ENCODE measurements around the gene STX1A. TPM values are rescaled to one million over a fixed set of nuclear protein-coding genes. Genes with fewer than 3 reads are reported as not detected.

STX1A gene
- total RNA-seq, 1 experiment from 2014 or later = 20.4 TPM

- no peak overlapping the region for H3K27ac Mint-ChIP-seq
- ATAC-seq = peak; percentile 9; the same call in 1 of the 2 replicates
- TF ChIP-seq ATF1 (CRISPR knock-in tag; IDR thresholded peaks at IDR 0.05) (no peak), ZNF121 (CRISPR knock-in tag; IDR thresholded peaks at IDR 0.05) (peak; percentile 85; the same call in 1 of the 2 replicates), ZNF512 (CRISPR knock-in tag; IDR thresholded peaks at IDR 0.05; ENCODE audit: borderline replicate concordance) (no peak), TEAD1 (CRISPR knock-in tag; IDR thresholded peaks at IDR 0.05) (no peak), MXD4 (CRISPR knock-in tag; IDR thresholded peaks at IDR 0.05; ENCODE audit: borderline replicate concordance) (no peak)
- TF ChIP-seq, protein P1, sequence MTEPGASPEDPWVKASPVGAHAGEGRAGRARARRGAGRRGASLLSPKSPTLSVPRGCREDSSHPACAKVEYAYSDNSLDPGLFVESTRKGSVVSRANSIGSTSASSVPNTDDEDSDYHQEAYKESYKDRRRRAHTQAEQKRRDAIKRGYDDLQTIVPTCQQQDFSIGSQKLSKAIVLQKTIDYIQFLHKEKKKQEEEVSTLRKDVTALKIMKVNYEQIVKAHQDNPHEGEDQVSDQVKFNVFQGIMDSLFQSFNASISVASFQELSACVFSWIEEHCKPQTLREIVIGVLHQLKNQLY (CRISPR knock-in tag; IDR thresholded peaks at IDR 0.05) = no peak
- no peaks in the 10 kb centered on the region for H3K9me3 Mint-ChIP-seq
- ChIA-PET POLR2A (interaction anchor here (0.8 kb wide), 1 partner anchor 16 kb away, joined by 5 read pairs; no protein-coding TSS in a partner anchor), CTCF (interaction anchor here (1.0 to 2.0 kb wide), 7 partner anchors 9 to 113 kb away, joined by 4 to 18 read pairs (median 4); no protein-coding TSS in a partner anchor)
- DNase-seq (ENCODE audit: low spot score) = no peak
- no peaks in the 10 kb centered on the region for H3K4me1 Mint-ChIP-seq
- no peaks in the 10 kb centered on the region for H3K36me3 Mint-ChIP-seq
- peak overlapping the region; percentile 64 for H3K4me3 Mint-ChIP-seq
- peaks cover 42% of the 10 kb centered on the region for H3K27me3 Mint-ChIP-seq (ENCODE audit: low read depth)
Observed at GRCh38 chr7:73719806-73720169, 319 bp upstream of the STX1A start.

GRCh38 chr7:73718438-73718881 is 1.0 kb downstream of the STX1A start:
- POLR2A ChIA-PET = no interaction called here

GRCh38 chr7:73717991-73718405 is 1.5 kb downstream of the STX1A start:
- no peak overlapping the region for H3K27ac Mint-ChIP-seq
- POLR2A ChIA-PET = no interaction called here
- CTCF ChIA-PET = interaction anchor here (0.6 to 5.0 kb wide), 2 partner anchors 96 to 111 kb away, joined by 4 to 19 read pairs; no protein-coding TSS in a partner anchor
- H3K9me3 Mint-ChIP-seq = no peaks in the 10 kb centered on the region
- H3K36me3 Mint-ChIP-seq = no peaks in the 10 kb centered on the region
- H3K4me1 Mint-ChIP-seq = no peaks in the 10 kb centered on the region
- DNase-seq (ENCODE audit: low spot score) = no peak
- H3K27me3 Mint-ChIP-seq (ENCODE audit: low read depth) = peaks cover 42% of the 10 kb centered on the region
- ATAC-seq = no peak
- peak overlapping the region; percentile 58 for H3K4me3 Mint-ChIP-seq
- TF ChIP-seq HMGXB4 (CRISPR knock-in tag; IDR thresholded peaks at IDR 0.05) (no peak), EMX1 (CRISPR knock-in tag; IDR thresholded peaks at IDR 0.05) (no peak), JUN (CRISPR knock-in tag; IDR thresholded peaks at IDR 0.05) (no peak), PREB (CRISPR knock-in tag; IDR thresholded peaks at IDR 0.05; ENCODE audit: borderline replicate concordance) (no peak), FOXK1 (CRISPR knock-in tag; IDR thresholded peaks at IDR 0.05) (no peak), ZSCAN18 (CRISPR knock-in tag; IDR thresholded peaks at IDR 0.05) (no peak), CREM (CRISPR knock-in tag; IDR thresholded peaks at IDR 0.05) (no peak), FOXJ3 (CRISPR knock-in tag; IDR thresholded peaks at IDR 0.05; ENCODE audit: borderline replicate concordance) (no peak)
- TF ChIP-seq, protein P2, sequence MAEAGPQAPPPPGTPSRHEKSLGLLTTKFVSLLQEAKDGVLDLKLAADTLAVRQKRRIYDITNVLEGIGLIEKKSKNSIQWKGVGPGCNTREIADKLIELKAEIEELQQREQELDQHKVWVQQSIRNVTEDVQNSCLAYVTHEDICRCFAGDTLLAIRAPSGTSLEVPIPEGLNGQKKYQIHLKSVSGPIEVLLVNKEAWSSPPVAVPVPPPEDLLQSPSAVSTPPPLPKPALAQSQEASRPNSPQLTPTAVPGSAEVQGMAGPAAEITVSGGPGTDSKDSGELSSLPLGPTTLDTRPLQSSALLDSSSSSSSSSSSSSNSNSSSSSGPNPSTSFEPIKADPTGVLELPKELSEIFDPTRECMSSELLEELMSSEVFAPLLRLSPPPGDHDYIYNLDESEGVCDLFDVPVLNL (CRISPR knock-in tag; IDR thresholded peaks at IDR 0.05; ENCODE audit: borderline replicate concordance, low read depth) = no peak
- TF ChIP-seq, protein P3, sequence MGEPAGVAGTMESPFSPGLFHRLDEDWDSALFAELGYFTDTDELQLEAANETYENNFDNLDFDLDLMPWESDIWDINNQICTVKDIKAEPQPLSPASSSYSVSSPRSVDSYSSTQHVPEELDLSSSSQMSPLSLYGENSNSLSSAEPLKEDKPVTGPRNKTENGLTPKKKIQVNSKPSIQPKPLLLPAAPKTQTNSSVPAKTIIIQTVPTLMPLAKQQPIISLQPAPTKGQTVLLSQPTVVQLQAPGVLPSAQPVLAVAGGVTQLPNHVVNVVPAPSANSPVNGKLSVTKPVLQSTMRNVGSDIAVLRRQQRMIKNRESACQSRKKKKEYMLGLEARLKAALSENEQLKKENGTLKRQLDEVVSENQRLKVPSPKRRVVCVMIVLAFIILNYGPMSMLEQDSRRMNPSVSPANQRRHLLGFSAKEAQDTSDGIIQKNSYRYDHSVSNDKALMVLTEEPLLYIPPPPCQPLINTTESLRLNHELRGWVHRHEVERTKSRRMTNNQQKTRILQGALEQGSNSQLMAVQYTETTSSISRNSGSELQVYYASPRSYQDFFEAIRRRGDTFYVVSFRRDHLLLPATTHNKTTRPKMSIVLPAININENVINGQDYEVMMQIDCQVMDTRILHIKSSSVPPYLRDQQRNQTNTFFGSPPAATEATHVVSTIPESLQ (CRISPR knock-in tag; IDR thresholded peaks at IDR 0.05) = no peak
- TF ChIP-seq, protein P4, sequence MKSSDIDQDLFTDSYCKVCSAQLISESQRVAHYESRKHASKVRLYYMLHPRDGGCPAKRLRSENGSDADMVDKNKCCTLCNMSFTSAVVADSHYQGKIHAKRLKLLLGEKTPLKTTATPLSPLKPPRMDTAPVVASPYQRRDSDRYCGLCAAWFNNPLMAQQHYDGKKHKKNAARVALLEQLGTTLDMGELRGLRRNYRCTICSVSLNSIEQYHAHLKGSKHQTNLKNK (CRISPR knock-in tag; IDR thresholded peaks at IDR 0.05) = no peak

More at GRCh38 chr7:73718438-73718881, 1.0 kb downstream of the STX1A start:
- ATAC-seq (no peak), DNase-seq (ENCODE audit: low spot score) (no peak)
- H3K27ac Mint-ChIP-seq = no peak overlapping the region
- CTCF ChIA-PET = interaction anchor here (5.0 kb wide), 1 partner anchor 112 kb away, joined by 19 read pairs; no protein-coding TSS in a partner anchor
- H3K4me3 Mint-ChIP-seq = peak overlapping the region; percentile 58
- H3K4me1 Mint-ChIP-seq = no peaks in the 10 kb centered on the region
- TF ChIP-seq, protein P5, sequence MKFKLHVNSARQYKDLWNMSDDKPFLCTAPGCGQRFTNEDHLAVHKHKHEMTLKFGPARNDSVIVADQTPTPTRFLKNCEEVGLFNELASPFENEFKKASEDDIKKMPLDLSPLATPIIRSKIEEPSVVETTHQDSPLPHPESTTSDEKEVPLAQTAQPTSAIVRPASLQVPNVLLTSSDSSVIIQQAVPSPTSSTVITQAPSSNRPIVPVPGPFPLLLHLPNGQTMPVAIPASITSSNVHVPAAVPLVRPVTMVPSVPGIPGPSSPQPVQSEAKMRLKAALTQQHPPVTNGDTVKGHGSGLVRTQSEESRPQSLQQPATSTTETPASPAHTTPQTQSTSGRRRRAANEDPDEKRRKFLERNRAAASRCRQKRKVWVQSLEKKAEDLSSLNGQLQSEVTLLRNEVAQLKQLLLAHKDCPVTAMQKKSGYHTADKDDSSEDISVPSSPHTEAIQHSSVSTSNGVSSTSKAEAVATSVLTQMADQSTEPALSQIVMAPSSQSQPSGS (CRISPR knock-in tag; IDR thresholded peaks at IDR 0.05; ENCODE audit: borderline replicate concordance, low read depth) = no peak
- no peak for TF ChIP-seq OVOL2 (CRISPR knock-in tag; IDR thresholded peaks at IDR 0.05; ENCODE audit: borderline replicate concordance)
- TF ChIP-seq MYBL2 (CRISPR knock-in tag; IDR thresholded peaks at IDR 0.05) = no peak
- no peaks in the 10 kb centered on the region for H3K9me3 Mint-ChIP-seq
- H3K36me3 Mint-ChIP-seq = no peaks in the 10 kb centered on the region
- H3K27me3 Mint-ChIP-seq (ENCODE audit: low read depth) = peaks cover 42% of the 10 kb centered on the region
